Mesendoderm (in vitro differentiated cells): ENCODE data around the gene TAS2R43. TPM values are rescaled to one million over a fixed set of nuclear protein-coding genes. Genes with fewer than 3 reads are reported as not detected.

Source experiments
- small RNA-seq: library from polyadenylated mRNA; stranded (forward); fragments of <200 nt; extraction: miRNeasy Mini kit (QIAGEN cat#:217004); gene quantifications from one replicate; pipeline ENCODE3, GENCODE V24; 2013; ENCODE audit not compliant: insufficient read depth

The TAS2R43 gene

Small RNAs within 50 kb of the gene (small RNA-seq; reads per million reads assigned to genes)
- gene AC018630.1, result not detected
